ENCODE data around the gene EN1.

- TF ChIP-seq CTCF (conservative IDR thresholded peaks at IDR 0.05; ENCODE audit: low read depth, low read length) (no peak), EZH2 (IDR thresholded peaks at IDR 0.05; ENCODE audit: borderline replicate concordance, low read depth, low read length, poor library complexity, severe bottlenecking) (no peak)
These were observed 13.0 kb downstream of the EN1 start for GRCh38 chr2:118834440-118834810.
